Right lung (tissue), 10 donors: ENCODE measurements around the gene KDR. TPM values are rescaled to one million over a fixed set of nuclear protein-coding genes. Genes with fewer than 3 reads are reported as not detected.

Experiments used
- DNase-seq, 2 donors: peaks; one replicate each; pipeline ENCODE4 v3.0.0-alpha.2; 2013
- long read RNA-seq, 8 donors: transcript quantifications; one replicate each; lab custom pipeline, GENCODE V29; 2026
- polyA plus RNA-seq, 5 donors: library from polyadenylated mRNA; unstranded; fragments of 120-200 nt; gene quantifications; one replicate each; pipeline versions ENCODE4 v1.2.1 to v1.2.3, GENCODE V29; 2013; ENCODE audit warnings: inconsistent platforms in 1 of 5, low replicate concordance in 1 of 5; ENCODE audit not compliant: insufficient read length in 5 of 5, insufficient read depth in 1 of 5

The KDR gene
- 100 to 1,000 TPM in 2 of 5 donors, 10 to 100 TPM in 3; 66.3 to 114 (median 97.8) TPM for polyA plus RNA-seq
- long read RNA-seq, donor 1, full-length matches to known transcripts = 2 of 21 reads
- long read RNA-seq, donor 1, partial matches to known transcripts = 19 of 21 reads
- long read RNA-seq, donor 1, other reads (novel, unspliced or antisense) = 0 of 21 reads
- long read RNA-seq, donor 2, full-length matches to known transcripts = 6 of 6 reads
- long read RNA-seq, donor 2, partial matches to known transcripts = 0 of 6 reads
- long read RNA-seq, donor 2, other reads (novel, unspliced or antisense) = 0 of 6 reads
- long read RNA-seq, donor 3, full-length matches to known transcripts = 5 of 10 reads
- long read RNA-seq, donor 3, partial matches to known transcripts = 5 of 10 reads
- long read RNA-seq, donor 3, other reads (novel, unspliced or antisense) = 0 of 10 reads
- long read RNA-seq, donor 4, full-length matches to known transcripts = 7 of 29 reads
- long read RNA-seq, donor 4, partial matches to known transcripts = 22 of 29 reads
- long read RNA-seq, donor 4, other reads (novel, unspliced or antisense) = 0 of 29 reads
- long read RNA-seq, donor 5, full-length matches to known transcripts = 6 of 66 reads
- long read RNA-seq, donor 5, partial matches to known transcripts = 60 of 66 reads
- long read RNA-seq, donor 5, other reads (novel, unspliced or antisense) = 0 of 66 reads
- long read RNA-seq, donor 6, full-length matches to known transcripts = 6 of 56 reads
- long read RNA-seq, donor 6, partial matches to known transcripts = 50 of 56 reads
- long read RNA-seq, donor 6, other reads (novel, unspliced or antisense) = 0 of 56 reads
- long read RNA-seq, donor 7, full-length matches to known transcripts = 2 of 52 reads
- long read RNA-seq, donor 7, partial matches to known transcripts = 50 of 52 reads
- long read RNA-seq, donor 7, other reads (novel, unspliced or antisense) = 0 of 52 reads
- long read RNA-seq, donor 8, full-length matches to known transcripts = 4 of 4 reads
- long read RNA-seq, donor 8, partial matches to known transcripts = 0 of 4 reads
- long read RNA-seq, donor 8, other reads (novel, unspliced or antisense) = 0 of 4 reads

GRCh38 chr4:55125087-55125721 lies at the start of gene KDR:
Gene KDR (minus strand): TSS chr4:55125595. CDS start chr4:55125293, 302 bp downstream.
- peak in 1 of 2 donors; percentile 52 for DNase-seq

DNA sequence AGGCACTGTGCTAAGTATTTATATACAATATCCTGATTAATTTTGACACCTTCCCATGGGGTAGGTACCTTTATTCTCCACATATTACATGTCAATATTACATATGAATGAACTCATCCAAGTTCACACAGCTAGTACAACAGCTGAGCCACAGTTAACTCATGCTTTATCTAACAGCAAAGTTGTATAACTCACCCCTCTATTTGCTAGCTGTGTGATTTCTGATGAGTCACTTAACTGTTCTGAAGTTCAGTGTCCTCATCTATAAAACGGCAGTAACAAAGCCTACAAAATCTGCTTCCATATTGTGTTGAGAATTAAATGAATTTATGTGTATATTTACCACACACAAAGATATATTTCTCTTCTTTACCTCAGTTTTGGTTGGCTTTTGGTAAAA lies 48.2 kb upstream of the KDR start:
- DNase-seq = no peak

DNA sequence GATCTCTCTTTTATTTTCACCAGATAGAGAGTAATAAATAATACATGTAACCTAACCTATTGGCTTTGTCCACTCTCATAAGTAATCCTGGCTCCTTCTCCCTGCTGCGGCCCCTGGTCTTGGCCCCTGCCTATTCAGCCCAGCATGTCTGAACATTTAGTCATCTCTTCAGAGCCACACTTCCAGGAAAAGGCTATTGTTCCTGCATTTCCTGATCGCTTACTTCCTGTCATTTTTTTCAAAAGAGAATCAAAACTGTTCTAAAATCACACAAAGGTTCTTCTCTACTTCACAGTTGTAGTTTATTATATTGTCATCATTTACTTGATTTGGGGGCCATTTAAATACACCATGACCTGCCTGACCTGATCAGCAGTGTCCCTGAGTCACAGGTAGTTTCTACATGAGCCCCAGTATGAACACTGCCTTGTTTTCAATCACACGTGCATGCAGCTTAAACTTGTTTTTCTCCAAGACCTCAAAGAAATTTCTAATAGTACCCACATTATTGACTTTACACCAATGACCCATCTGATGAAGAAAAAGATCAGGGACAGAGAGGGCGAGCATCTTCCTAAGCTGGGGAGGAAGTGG lies 47.4 kb upstream of the KDR start:
- DNase-seq = no peak

- no peak for DNase-seq
Measured at GRCh38 chr4:55170462-55170861, 45.1 kb upstream of the KDR start.

- DNase-seq = no peak
Measured at GRCh38 chr4:55169352-55169961, 44.1 kb upstream of the KDR start.

- no peak for DNase-seq
Measured at GRCh38 chr4:55162396-55162795, 37.0 kb upstream of the KDR start.

- DNase-seq = no peak
Measured at GRCh38 chr4:55161739-55162138, 36.3 kb upstream of the KDR start.

- DNase-seq = no peak
Measured at GRCh38 chr4:55159851-55160250, 34.5 kb upstream of the KDR start.

DNA sequence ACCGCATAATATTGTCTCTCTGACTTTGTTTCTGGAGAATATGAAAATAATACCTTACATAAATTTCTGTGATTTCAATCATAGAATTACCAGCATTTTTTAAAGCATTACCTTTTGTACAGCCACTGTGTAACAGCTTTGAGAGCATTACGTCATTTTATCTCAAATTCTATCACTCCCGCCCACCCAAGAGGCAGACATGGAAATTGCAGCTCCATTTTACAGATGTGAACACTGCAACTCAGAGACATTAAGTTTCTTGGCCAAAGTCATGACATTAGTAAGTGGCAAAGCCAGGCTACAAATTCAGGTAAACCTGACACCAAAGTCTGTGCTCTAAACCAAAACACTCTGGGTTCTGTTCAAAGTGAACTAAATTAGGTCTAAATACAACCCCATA lies 33.6 kb upstream of the KDR start:
- DNase-seq = no peak

DNA sequence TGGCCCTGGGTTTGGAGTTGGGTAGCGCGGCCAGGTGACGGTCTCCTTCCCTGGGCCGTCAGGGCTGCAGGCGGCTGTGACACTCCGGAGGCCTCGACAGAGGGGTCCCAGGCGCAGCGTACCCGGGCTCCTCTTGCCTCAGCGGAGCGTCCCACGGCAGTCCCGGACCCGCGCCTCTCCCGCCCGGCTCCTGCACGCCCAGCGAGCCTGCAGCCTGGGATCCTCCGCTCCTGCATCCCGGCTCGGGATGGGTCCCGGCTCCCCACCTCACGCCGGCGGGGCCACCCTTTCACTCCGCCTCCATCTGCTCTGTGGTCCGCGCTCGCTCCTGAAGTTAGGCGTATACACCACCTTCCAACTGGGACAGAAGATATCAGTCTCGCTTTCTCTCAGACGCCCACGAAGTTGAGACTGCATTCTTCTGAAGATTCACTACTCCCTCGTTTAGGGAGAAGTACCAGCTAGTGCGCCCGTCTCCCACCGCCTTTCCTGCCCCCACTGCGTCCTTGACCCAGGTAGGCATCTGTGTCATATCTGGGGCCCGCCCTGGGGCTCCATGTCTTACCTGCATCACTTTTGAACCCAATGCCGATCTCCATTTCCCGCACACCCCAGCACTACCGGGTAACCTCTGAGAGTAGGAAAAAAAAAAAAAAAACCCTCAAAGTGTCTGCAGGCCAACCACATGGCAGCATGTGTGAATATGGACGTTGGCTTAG lies 32.3 kb upstream of the KDR start:
- DNase-seq = no peak

DNA sequence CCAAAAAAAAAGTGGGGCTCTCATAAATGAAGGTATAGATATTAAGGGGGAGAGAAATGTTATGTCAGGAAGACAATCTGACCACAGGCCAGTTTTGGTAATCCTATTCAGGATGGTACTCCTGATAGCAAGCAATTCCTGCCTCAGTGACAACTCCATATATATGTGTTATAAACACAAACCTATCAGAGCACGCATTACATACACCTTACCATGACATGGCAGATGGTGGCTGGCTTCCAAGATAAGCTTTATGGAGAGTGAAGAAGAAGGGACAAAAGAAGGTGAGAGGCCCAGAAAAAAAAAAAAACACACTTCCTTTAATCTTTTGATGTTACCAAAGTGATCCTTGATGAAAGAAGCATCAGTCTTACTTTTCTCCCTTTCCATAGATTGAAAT lies 29.5 kb upstream of the KDR start:
- DNase-seq = no peak

GRCh38 chr4:55154290-55154880 lies 29.0 kb upstream of the KDR start:
- no peak for DNase-seq

DNA sequence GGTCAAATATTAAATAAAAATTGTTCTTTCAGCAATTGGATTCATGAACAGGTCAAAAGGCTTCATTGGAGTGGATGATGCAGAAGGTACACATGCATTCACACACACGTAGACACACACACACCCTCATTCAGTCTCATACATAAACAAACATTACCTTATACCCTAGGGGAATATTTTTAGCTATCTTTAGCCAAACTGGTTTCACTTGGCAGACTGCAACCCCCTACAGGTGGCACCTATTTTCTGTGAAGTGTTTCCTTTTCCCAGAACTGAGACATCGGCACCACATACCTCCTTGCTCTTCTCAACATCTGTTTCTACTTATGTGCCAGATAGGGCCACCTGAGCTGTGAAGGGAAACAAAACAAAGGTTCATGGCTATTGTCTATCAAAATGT lies 18.5 kb upstream of the KDR start:
- DNase-seq = no peak

GRCh38 chr4:55138367-55138766 lies 13.0 kb upstream of the KDR start:
- DNase-seq = no peak

DNA sequence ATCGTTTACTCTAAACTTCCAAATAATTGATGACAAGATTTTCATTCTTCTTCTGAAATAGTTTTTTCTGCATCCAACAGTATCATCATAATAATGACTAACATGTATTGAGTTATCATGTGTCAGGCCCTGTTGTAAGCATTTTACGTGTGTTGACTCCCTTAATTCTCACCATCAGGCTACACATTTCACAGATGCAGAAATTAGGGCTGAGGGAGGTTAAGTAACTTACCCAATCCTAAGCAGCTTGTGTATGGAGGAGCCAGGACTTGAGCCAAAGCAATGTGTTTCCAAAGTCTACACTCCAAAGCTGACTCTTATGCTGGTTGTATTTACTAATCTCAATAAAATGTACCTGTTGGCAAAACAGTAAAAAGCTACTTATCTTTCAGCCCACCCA lies 11.2 kb upstream of the KDR start:
- DNase-seq = no peak

- DNase-seq = no peak
Measured at GRCh38 chr4:55133951-55134350, 8.6 kb upstream of the KDR start.

GRCh38 chr4:55132775-55133174 lies 7.4 kb upstream of the KDR start:
- DNase-seq = no peak

DNA sequence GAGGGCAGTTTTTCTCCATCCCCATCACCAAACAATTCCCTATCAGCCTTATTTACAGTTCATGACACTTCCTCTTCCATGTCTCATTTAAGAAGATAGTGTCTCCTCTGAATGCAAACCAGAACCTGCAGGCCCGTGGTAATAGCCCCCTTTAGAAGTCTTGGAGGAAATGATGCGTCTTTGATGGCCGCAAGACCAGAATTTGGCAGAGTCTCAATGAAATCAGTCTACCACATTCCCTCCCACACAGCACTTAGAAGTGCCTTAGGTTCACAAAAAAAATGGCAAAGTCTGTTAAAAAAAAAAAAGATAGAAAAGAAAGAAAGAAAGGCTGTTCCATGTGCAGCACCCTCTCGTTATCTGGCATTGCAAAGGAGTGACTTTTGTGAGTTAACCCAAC lies 2.1 kb upstream of the KDR start:
- no peak for DNase-seq

DNA sequence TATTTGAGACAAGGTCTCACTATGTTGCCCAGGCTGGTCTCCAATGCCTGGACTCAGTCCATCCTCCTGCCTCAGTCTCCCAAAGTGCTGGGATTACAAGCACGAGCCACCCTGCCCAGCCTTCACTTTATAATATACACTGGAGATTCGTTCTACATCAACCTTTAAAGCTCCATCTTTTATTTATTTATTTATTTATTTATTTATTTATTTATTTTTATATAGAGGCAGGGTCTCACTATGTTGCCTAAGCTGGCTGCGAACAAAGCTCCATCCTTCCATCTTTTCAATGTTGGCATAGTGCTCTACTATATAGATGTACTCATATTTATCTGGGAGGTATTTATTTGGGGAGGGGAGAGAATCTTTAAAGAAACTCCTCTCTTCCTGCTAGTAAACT lies 1.7 kb upstream of the KDR start:
- no peak for DNase-seq
